Right forelimb (tissue), 1 donor: ENCODE data around the gene SOX1.

Experiments used
- DNase-seq: peaks from one replicate; pipeline ENCODE4 v3.0.0-alpha.2; 2018

SOX1 gene

DNA sequence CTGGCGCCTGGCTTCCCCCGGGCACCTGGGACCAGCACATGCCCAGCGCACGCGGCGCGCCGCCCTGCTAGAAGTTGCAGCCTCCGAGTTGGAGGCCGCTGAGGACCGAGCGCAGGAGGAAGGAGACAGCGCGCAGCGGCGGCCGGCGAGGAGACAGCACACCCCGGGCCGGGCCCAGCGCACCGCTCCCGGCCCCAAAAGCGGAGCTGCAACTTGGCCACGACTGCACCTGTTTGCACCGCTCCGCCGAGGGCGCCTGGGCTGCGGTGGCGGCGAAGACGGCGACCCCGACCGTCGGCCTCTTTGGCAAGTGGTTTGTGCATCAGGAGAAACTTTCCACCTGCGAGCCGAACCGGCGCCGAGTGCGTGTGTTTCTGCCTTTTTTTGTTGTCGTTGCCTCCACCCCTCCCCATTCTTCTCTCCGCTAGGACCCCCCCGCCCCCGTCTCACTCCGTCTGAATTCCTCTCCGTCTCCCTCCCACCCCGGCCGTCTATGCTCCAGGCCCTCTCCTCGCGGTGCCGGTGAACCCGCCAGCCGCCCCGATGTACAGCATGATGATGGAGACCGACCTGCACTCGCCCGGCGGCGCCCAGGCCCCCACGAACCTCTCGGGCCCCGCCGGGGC lies at the start of gene SOX1:
Gene SOX1 (plus strand): TSS at position 34 of the 626 bp plus-strand sequence. CDS start 510 bp downstream, at position 544.
- no peak for DNase-seq

DNA sequence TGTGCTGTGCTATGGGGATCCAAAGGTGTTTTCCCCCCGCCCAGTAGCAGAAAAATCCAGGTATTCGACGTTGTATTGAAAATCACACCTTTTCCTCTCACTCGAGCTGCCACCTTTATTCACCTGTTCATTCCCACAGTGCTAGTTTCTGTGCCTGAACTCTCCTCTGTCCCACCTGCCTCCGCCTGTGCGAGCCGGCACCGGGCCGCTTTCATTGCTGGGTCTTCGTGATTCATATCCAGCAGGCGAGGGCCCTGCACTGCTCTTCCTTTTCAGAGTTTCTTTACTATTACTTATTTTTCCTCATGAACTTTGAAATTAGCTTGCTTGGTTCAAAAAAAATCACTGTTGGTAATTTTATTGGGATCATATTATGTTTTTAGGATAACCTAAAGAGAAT lies 42.4 kb upstream of the SOX1 start:
- no peak for DNase-seq

- no peak for DNase-seq
Observed at GRCh38 chr13:112027250-112027649, 39.7 kb upstream of the SOX1 start.

- no peak for DNase-seq
Observed at GRCh38 chr13:112028481-112028880, 38.5 kb upstream of the SOX1 start.

DNA sequence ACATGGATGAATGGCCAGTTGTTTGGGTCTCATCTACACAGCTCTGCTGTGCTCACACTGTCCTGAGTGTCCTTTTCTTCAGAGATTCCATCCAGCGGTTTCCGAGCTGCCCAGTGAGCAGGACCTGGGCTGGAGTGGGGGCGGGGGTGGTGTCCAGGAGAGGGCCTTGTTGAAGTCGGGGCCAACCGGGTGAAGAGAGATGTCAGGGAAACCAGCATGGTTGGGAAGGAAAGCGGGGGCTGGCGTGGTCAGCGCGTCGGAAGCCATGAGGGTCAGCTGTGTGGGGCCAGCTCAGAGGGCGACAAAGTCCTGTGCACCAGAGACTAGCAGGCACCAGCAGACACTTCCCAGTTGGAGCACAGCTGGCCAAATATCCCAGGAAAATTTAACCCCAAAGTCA lies 37.8 kb upstream of the SOX1 start:
- no peak for DNase-seq

DNA sequence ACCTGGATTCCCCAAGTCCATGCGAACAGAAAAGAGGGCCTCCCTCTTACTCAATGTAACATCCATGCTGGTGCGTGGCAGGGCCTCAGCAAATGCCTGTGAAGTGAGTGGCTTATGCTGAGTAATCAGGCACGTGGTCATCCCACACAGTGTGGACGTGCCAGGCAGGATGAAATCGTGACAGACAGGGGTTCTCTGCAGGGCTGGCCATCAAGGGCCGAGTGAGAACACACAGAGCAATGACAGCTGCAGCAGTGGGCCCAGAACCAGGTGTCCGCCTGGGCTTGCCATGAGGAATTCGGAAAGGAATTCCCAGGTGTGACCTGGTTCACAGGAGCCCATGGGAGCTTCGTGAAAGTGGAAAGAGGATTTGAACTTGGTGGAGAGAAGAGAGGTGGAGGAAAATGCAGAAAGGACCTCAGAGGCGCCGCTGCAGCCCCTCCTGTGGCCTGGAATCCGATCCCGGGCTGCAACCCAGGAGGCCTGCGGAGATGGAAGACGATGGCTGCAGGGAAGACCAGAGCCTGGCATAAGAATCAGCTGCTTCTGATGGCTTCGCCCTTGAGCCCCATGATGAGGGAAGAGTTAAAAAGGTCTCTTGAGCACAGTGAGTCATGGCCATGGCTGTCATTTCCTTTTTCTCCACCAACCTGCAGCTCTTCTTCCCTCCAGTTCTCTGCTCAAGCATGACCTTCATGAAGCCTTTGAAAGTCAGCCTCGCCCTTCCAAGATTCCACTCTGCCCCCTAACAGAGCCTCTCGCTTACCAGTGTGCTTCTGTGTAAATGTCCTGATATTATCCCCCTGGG lies 34.6 kb upstream of the SOX1 start:
- DNase-seq, result no peak

DNA sequence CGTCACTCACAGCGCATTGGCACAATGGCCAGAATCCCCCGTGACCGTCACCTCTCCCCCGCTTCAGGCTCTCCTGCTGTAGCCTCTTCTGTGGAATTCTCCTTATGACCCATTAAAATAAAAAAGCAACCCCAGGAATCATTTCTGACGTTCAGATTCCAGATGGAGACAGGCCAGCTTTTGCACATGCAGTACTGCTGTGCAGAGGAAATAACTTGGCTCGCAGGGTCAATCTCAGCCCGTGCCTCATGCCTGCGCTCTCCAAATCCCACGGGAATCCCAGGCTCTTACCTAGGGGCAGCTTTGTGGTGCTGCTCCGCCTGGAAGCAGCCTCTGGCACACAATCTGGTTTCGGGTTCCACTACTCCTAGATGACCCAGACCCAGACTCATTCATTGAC lies 32.7 kb upstream of the SOX1 start:
- DNase-seq, result no peak

- DNase-seq, result no peak
Observed at GRCh38 chr13:112034846-112035245, 32.1 kb upstream of the SOX1 start.

DNA sequence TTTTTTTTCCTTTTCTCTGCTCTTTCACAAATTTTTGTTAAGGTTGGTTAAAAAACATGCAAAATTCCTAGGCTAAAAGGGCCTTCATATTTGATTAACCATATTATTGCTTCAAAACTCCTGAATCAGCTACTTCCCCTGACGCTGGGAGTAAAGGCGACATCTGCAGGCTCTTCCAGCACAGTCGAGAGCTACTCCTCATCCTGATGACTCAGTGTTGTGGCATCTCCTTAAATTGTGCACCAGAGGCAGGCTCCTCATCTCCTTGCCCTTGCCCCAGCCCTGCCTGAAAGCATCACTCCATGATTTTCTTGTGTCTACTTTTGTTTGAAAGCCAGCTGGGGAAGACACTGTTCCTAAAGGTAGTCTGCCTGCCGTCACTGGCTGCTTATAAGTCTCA lies 24.5 kb upstream of the SOX1 start:
- no peak for DNase-seq

DNA sequence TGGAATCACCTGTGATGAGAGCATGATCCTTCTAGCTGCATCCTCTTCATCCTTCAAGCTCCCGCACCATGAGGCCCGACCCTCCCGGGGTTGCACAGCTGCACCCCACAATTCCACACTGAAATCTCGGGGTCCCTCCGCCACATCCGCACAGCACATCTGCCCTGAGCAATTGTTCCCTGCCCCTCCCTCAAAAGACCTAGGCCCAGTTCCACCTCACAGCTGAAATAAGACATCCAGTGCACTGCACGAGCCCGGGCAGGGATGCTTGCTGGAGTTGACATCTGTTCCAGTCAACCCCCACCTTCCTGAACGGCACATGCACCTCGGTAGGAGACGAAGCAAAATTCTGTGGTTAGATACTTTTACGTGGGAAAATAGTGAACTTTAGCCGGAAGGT lies 14.7 kb upstream of the SOX1 start:
- no peak for DNase-seq

DNA sequence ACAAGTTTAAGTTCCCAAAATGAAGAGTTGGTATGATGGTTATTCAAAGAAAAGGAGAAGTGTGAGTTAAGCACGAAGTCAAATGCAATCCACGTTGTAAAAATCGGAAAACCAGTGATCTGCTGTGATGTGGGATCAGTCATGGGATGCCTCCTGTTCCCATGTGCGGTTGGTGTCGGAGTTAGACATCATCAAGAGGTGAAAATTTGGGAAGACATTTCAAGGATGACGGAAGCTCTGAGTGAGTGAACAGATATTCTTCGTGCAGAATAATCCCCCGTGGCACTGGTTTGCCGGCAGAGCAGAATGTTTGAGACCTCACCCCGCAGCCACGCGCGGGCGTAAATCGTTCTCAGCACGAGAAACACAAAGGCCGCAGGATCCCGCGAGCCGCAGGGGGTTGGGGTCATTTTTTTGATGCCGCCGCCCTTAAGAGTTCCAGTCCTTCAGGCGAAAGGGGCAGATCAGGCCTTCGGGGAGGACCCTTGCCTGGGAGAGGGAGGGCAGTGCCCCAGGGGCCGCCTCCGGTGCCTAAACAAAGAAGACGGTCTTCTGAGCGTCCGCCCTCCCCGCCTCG lies 13.7 kb upstream of the SOX1 start:
- DNase-seq, result peak; percentile 34

DNA sequence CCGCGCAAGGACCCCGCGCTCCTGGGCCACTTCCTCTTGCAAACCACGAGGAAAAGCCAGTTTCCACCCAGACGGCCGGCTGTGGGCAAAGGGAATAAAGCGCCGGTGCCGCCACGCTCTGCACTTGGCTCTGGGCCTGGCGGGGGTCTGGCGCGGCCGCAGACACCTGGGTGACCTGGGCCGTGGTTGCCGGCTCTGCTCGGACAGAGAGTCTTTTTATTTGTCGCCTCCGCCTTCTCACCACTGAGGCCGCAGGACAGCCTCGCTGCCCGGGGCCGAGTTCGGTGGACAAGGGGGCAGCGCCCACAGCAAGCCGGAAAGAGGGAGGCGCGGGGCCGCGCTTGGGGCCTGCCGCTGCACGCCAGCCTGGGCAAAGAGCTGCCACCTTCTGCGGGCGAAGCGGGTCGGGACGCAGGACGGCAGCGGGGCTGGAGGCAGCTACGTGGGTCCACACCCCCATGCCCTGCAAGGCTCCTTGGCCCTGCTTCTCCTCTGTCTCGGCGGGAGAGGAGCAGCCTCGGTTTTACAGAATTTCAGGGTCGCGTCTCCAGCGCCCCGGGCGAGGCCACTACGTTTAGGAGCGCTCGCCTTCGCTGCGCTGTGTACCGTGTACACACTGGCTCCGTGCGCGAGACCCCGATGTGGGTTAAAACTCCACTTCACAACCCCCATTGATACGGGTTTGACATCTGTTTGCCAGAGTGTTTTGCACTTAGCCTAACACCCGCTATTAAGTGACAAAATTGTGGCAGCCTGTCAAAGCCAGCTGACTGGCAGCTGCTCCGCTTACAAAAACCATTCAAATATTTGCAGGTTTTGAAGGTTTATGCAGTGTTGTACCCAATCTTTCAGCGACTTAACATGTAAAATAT lies 13.0 kb upstream of the SOX1 start:
- peak; percentile 50 for DNase-seq

DNA sequence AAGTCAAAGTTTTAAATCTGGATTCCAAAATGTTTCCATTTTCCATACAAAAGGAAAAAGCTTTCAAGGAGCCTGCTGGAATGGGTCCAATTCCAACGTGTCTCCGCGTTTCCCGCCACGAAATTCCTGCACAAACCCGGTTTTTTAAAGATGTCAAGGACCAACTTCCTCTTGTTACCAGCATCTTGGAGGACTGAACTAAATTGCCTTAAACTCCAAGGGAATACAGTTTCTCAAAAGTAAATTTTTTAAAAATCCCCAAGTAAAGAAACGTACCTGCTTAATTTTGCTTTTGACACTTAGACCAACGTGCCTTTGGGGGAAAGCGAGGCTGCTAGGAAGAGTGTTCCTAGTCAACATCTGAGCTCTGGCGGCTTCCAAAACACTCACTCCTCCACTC lies 12.3 kb upstream of the SOX1 start:
- DNase-seq, result no peak

GRCh38 chr13:112055036-112055914 lies 11.7 kb upstream of the SOX1 start:
- DNase-seq, result no peak

DNA sequence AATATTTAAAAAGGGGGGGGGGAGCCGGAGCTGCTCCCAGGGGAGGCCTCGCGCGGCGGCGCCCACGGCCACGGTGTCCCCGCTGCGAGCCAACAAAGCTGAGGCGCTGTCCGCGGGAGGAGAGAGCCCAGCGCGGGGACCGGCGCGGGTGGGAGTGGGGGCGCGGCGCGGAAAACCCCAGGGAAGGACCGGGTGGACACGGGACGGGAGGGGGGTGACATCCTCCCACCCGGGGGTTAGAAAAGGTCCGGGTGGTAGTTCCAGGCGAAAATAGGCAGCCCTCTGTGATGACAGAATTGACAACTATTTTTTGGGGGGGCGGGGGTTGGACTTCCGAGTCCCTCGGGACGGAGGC lies 11.1 kb upstream of the SOX1 start:
- no peak for DNase-seq

GRCh38 chr13:112056284-112056727 lies 10.6 kb upstream of the SOX1 start:
- DNase-seq, result peak; percentile 34

- no peak for DNase-seq
Observed at GRCh38 chr13:112056739-112057438, 10.1 kb upstream of the SOX1 start.

DNA sequence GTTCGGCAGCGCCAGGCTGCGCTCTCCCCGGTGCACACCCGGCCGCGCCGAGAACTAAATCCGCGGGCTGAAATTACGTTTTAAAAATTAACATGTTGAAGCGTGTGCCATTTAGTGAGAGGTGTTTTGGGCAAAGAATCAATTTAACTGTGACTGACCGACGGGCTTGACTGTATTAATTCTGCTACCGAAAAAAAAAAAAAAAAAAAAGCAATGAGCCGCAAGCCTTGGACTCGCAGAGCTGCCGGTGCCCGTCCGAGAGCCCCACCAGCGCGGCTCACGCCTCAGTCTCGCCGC lies 9.6 kb upstream of the SOX1 start:
- no peak for DNase-seq

DNA sequence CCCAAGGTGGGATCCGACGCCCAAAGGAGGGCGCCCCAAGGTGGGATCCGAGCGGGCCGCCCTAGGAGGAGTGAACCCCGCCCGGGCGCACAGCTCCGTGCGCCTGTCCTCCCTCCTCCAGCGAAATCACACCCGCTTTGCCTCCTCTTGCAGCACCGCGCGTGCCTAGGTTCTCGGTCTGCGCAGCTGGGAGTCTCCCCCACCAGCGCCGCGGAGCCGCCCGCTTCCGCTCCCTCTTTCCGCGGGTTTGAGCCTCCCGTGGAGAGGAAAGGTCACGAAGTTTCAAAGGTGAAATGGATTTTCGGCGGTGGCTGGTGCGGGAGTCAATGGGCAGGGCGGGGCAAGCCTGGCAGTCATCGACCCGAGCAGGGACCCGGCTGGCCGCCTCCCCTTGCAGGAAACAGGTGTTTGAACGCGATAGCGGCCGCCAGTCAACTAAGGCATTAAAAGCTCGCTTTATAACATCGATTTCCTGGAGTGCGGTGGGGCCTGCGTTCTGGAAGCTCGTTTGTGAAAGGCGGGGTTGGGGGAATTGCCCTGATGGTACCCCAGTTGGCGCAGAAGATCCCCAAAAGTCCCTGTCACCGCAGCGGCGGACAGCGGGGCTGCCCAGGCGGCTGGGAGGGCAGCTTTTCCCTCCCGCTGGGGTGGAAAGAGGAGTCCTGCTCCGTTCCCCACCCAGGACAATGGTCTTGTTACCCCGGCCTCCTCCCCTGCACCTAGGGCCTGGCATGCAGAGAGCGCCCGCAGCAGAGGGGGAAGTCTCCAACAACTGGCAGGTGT lies 9.0 kb upstream of the SOX1 start:
- DNase-seq, result no peak

- DNase-seq, result no peak
Observed at GRCh38 chr13:112058519-112058873, 8.5 kb upstream of the SOX1 start.

GRCh38 chr13:112058941-112059340 lies 8.0 kb upstream of the SOX1 start:
- DNase-seq, result no peak
